ENCODE measurements around the gene SH3PXD2A.

The SH3PXD2A gene

DNA sequence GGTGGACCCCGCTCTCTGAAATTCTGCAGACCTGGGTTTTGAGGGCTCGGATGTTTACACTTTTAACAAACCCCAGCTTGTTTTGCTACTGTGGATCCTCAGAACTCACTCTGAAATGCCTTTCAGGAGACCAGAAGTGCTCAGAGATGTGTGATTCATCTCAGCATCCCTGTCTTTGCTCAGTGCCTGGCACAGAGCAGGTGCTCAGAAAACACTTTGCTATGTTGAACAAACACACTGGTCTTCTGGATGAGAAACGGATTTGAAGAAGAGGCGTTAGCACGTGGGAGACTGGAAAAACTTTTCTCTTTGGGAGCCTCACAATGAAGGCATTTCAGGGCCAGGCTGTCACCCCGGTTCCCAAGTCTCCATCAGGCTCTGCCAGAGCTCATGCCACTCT, 53.3 kb downstream of the SH3PXD2A start:
- Histone ChIP-seq H3K27me3 (ENCODE audit: control insufficient read depth, insufficient read depth, low read length) (no peaks in the 10 kb centered on the region), H3K9me3 (ENCODE audit: control insufficient read depth, insufficient read depth, low read length) (no peaks in the 10 kb centered on the region), H3K27ac (ENCODE audit: low read length) (no peak overlapping the region), H3K36me3 (ENCODE audit: control insufficient read depth, insufficient read depth, low read length) (no peaks in the 10 kb centered on the region), H3K4me3 (ENCODE audit: low read length) (no peak overlapping the region), H3K4me1 (ENCODE audit: control insufficient read depth, insufficient read depth, low read length) (peaks cover 4% of the 10 kb centered on the region; the same call in 1 of the 2 replicates)
- DNase-seq (ENCODE audit: low read depth, low spot score): no peak
- no CpG with 5 or more reads among the region's 6 CpGs for WGBS (ENCODE audit: insufficient coverage, insufficient read length)

- Histone ChIP-seq H3K4me3 (ENCODE audit: low read length) (no peak overlapping the region), H3K27me3 (ENCODE audit: control insufficient read depth, insufficient read depth, low read length) (no peaks in the 10 kb centered on the region), H3K36me3 (ENCODE audit: control insufficient read depth, insufficient read depth, low read length) (no peaks in the 10 kb centered on the region), H3K4me1 (ENCODE audit: control insufficient read depth, insufficient read depth, low read length) (peaks cover 4% of the 10 kb centered on the region; the same call in 1 of the 2 replicates), H3K27ac (ENCODE audit: low read length) (no peak overlapping the region), H3K9me3 (ENCODE audit: control insufficient read depth, insufficient read depth, low read length) (no peaks in the 10 kb centered on the region)
- DNase-seq (ENCODE audit: low read depth, low spot score): no peak
- no CpG with 5 or more reads among the region's 10 CpGs for WGBS (ENCODE audit: insufficient coverage, insufficient read length)
Observed at GRCh38 chr10:103800789-103801540, 54.4 kb downstream of the SH3PXD2A start.

GRCh38 chr10:103800089-103800488, 55.3 kb downstream of the SH3PXD2A start:
- H3K4me1 ChIP-seq (ENCODE audit: control insufficient read depth, insufficient read depth, low read length): peaks cover 4% of the 10 kb centered on the region; the same call in 1 of the 2 replicates
- DNase-seq (ENCODE audit: low read depth, low spot score): no peak
- WGBS (ENCODE audit: insufficient coverage, insufficient read length): no CpG with 5 or more reads among the region's 3 CpGs
- H3K4me3 ChIP-seq (ENCODE audit: low read length): no peak overlapping the region
- H3K36me3 ChIP-seq (ENCODE audit: control insufficient read depth, insufficient read depth, low read length): no peaks in the 10 kb centered on the region
- H3K9me3 ChIP-seq (ENCODE audit: control insufficient read depth, insufficient read depth, low read length): no peaks in the 10 kb centered on the region
- no peaks in the 10 kb centered on the region for H3K27me3 ChIP-seq (ENCODE audit: control insufficient read depth, insufficient read depth, low read length)
- no peak overlapping the region for H3K27ac ChIP-seq (ENCODE audit: low read length)

- H3K4me3 ChIP-seq (ENCODE audit: low read length): no peak overlapping the region
- H3K4me1 ChIP-seq (ENCODE audit: control insufficient read depth, insufficient read depth, low read length): 0 out of 2 replicates have a peak, but pooled peaks cover 2% of the 10 kb centered on the region
- no peak for DNase-seq (ENCODE audit: low read depth, low spot score)
- no peaks in the 10 kb centered on the region for H3K27me3 ChIP-seq (ENCODE audit: control insufficient read depth, insufficient read depth, low read length)
- no peaks in the 10 kb centered on the region for H3K36me3 ChIP-seq (ENCODE audit: control insufficient read depth, insufficient read depth, low read length)
- WGBS (ENCODE audit: insufficient coverage, insufficient read length): no CpG with 5 or more reads among the region's 4 CpGs
- no peak overlapping the region for H3K27ac ChIP-seq (ENCODE audit: low read length)
- H3K9me3 ChIP-seq (ENCODE audit: control insufficient read depth, insufficient read depth, low read length): no peaks in the 10 kb centered on the region
Observed at GRCh38 chr10:103799341-103799740, 56.0 kb downstream of the SH3PXD2A start.

GRCh38 chr10:103798511-103798910, 56.9 kb downstream of the SH3PXD2A start:
- Histone ChIP-seq H3K9me3 (ENCODE audit: control insufficient read depth, insufficient read depth, low read length) (no peaks in the 10 kb centered on the region), H3K27me3 (ENCODE audit: control insufficient read depth, insufficient read depth, low read length) (no peaks in the 10 kb centered on the region), H3K27ac (ENCODE audit: low read length) (no peak overlapping the region), H3K4me1 (ENCODE audit: control insufficient read depth, insufficient read depth, low read length) (0 out of 2 replicates have a peak, but pooled peaks cover 2% of the 10 kb centered on the region), H3K36me3 (ENCODE audit: control insufficient read depth, insufficient read depth, low read length) (no peaks in the 10 kb centered on the region), H3K4me3 (ENCODE audit: low read length) (no peak overlapping the region)
- no peak for DNase-seq (ENCODE audit: low read depth, low spot score)
- no CpG with 5 or more reads among the region's 7 CpGs for WGBS (ENCODE audit: insufficient coverage, insufficient read length)

GRCh38 chr10:103797857-103798256, 57.5 kb downstream of the SH3PXD2A start:
- H3K27me3 ChIP-seq (ENCODE audit: control insufficient read depth, insufficient read depth, low read length): no peaks in the 10 kb centered on the region
- no peak overlapping the region for H3K4me3 ChIP-seq (ENCODE audit: low read length)
- no peak for DNase-seq (ENCODE audit: low read depth, low spot score)
- H3K9me3 ChIP-seq (ENCODE audit: control insufficient read depth, insufficient read depth, low read length): no peaks in the 10 kb centered on the region
- H3K36me3 ChIP-seq (ENCODE audit: control insufficient read depth, insufficient read depth, low read length): no peaks in the 10 kb centered on the region
- no CpG with 5 or more reads among the region's 12 CpGs for WGBS (ENCODE audit: insufficient coverage, insufficient read length)
- H3K4me1 ChIP-seq (ENCODE audit: control insufficient read depth, insufficient read depth, low read length): 0 out of 2 replicates have a peak, but pooled peaks cover 2% of the 10 kb centered on the region
- H3K27ac ChIP-seq (ENCODE audit: low read length): no peak overlapping the region

DNA sequence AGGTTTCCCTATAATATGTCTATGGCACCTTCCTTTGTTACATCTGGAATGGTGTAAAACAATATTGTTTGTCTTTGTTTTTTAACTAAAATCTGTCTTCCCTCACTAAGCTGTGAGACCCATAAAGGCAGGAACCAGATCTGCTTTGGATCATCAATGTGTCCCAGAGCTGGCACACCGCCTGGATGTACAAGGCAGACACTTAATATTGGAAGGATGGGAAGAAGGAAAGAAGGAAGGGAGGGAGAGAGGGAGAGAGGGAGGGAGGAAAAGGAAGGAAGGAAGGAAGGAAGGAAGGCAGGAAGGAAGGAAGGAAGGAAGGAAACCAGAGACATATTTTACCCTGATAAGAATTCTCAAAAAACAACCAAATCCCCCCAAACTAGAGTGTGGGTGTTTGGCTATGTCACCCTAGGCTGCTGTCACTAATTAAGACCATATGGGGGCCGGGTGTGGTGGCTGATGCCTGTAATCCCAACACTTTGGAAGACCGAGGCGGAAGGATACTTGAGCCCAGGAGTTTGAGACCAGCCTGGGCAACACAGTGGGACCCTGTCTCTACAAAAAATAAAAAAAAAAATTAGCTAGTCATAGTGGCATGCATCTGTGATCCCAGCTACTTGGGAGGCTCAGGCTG, 59.6 kb downstream of the SH3PXD2A start:
- no peak for DNase-seq (ENCODE audit: low read depth, low spot score)
- Histone ChIP-seq H3K4me1 (ENCODE audit: control insufficient read depth, insufficient read depth, low read length) (0 out of 2 replicates have a peak, but pooled peaks cover 2% of the 10 kb centered on the region), H3K4me3 (ENCODE audit: low read length) (no peak overlapping the region), H3K27me3 (ENCODE audit: control insufficient read depth, insufficient read depth, low read length) (no peaks in the 10 kb centered on the region), H3K36me3 (ENCODE audit: control insufficient read depth, insufficient read depth, low read length) (no peaks in the 10 kb centered on the region), H3K27ac (ENCODE audit: low read length) (no peak overlapping the region), H3K9me3 (ENCODE audit: control insufficient read depth, insufficient read depth, low read length) (no peaks in the 10 kb centered on the region)
- no CpG with 5 or more reads among the region's 4 CpGs for WGBS (ENCODE audit: insufficient coverage, insufficient read length)

DNA sequence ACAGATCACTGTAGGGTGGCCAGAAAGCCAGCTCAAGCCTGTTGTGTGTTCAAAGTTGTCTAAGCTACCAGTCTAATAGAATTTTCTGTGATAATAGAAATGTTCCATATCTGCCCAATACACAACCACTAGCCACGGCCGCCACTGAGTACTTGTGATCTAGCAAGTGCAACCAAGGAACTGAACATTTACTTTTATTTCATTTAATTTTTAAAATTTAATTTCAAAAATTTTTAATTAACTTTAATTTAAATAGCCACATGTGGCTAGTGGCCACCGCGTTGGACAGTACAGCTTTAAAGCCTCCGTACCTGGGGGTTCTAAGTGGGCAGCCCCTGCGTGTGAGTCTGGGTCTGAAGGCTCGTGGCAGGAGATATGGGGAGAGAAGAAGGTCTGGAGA, 60.4 kb downstream of the SH3PXD2A start:
- H3K27ac ChIP-seq (ENCODE audit: low read length): no peak overlapping the region
- H3K4me1 ChIP-seq (ENCODE audit: control insufficient read depth, insufficient read depth, low read length): 0 out of 2 replicates have a peak, but pooled peaks cover 2% of the 10 kb centered on the region
- no peak for DNase-seq (ENCODE audit: low read depth, low spot score)
- H3K4me3 ChIP-seq (ENCODE audit: low read length): no peak overlapping the region
- no CpG with 5 or more reads among the region's 7 CpGs for WGBS (ENCODE audit: insufficient coverage, insufficient read length)
- no peaks in the 10 kb centered on the region for H3K27me3 ChIP-seq (ENCODE audit: control insufficient read depth, insufficient read depth, low read length)
- no peaks in the 10 kb centered on the region for H3K9me3 ChIP-seq (ENCODE audit: control insufficient read depth, insufficient read depth, low read length)
- no peaks in the 10 kb centered on the region for H3K36me3 ChIP-seq (ENCODE audit: control insufficient read depth, insufficient read depth, low read length)

DNA sequence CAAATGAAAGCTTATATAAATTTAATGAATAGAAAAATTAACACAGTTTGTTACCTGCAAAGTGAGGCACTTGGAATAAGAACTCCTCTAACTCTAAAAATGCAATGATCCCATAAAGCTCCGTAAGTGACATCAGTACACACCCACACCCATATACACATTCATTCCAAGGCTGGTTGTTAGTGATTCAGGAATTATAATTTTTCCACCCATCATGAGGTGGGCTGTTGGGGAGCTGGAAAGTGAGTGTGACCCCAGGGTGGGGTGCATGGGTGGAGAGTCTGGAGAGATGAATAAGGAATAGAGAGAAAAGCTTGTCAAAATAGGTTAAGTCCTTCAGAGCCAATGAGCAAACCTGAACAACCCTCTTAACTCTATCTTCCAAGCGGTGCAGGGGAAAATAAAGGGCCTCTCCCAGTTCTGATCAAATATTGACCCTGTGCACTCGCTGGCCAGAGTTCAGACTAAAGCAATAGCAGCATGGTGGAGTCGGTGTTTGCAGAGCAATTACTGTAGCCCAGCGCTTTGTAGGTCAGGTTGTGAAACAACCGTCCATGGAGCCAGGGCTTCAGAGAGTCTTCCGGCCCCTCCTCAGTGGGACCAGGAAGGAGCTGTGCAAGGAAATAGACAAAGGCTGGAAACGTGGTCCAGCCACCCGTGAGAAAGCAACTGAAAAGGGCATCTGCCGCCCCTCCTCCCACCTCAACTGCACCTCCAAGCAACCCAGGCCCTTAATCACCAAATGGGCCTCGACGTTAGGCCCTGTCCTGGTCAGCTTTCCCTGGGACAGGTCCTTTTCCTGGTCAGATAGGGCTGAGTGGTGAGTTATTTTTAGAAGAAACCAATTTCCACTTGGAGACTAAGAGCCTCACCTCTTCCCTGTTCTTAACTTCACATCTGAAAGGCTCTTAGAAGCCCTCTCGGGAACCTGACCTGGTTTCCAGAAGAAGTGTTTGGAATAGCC, 61.2 kb downstream of the SH3PXD2A start:
- Histone ChIP-seq H3K27ac (ENCODE audit: low read length) (no peak overlapping the region), H3K36me3 (ENCODE audit: control insufficient read depth, insufficient read depth, low read length) (no peaks in the 10 kb centered on the region), H3K9me3 (ENCODE audit: control insufficient read depth, insufficient read depth, low read length) (no peaks in the 10 kb centered on the region), H3K27me3 (ENCODE audit: control insufficient read depth, insufficient read depth, low read length) (no peaks in the 10 kb centered on the region), H3K4me3 (ENCODE audit: low read length) (no peak overlapping the region), H3K4me1 (ENCODE audit: control insufficient read depth, insufficient read depth, low read length) (no peaks in the 10 kb centered on the region)
- no CpG with 5 or more reads among the region's 13 CpGs for WGBS (ENCODE audit: insufficient coverage, insufficient read length)
- DNase-seq (ENCODE audit: low read depth, low spot score): no peak

DNA sequence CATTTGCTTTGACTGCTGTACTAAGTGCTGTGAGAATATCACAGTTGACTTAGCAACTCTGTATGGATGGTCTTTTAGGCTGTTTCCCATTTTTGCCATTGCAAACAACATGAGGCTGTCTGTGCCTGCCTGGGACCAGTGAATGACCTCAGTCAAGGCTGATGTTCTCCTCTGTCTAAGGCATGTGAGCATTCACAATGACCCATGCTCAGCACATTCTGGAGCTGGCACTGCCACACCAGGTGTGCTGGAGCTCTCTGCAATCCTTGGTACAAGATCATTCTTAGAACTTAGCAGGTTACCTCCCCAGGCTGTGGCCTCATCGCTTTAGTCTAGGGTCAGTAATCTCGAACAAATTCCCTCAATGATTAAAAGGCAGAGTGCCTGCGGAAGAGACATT, 61.9 kb downstream of the SH3PXD2A start:
- H3K9me3 ChIP-seq (ENCODE audit: control insufficient read depth, insufficient read depth, low read length): no peaks in the 10 kb centered on the region
- no peak for DNase-seq (ENCODE audit: low read depth, low spot score)
- no peaks in the 10 kb centered on the region for H3K36me3 ChIP-seq (ENCODE audit: control insufficient read depth, insufficient read depth, low read length)
- H3K4me3 ChIP-seq (ENCODE audit: low read length): no peak overlapping the region
- no peaks in the 10 kb centered on the region for H3K4me1 ChIP-seq (ENCODE audit: control insufficient read depth, insufficient read depth, low read length)
- H3K27ac ChIP-seq (ENCODE audit: low read length): no peak overlapping the region
- no peaks in the 10 kb centered on the region for H3K27me3 ChIP-seq (ENCODE audit: control insufficient read depth, insufficient read depth, low read length)
- no CpG with 5 or more reads among the region's 3 CpGs for WGBS (ENCODE audit: insufficient coverage, insufficient read length)

All from iPS DF 6.9 (cell line).